Ishikawa (cell line): ENCODE results near the gene FGF12.

Experiments
- CEBPB ChIP-seq: IDR thresholded peaks from 2 replicates; pipeline ENCODE4 v1.6.1; 2012
- CREB1 ChIP-seq: IDR thresholded peaks from 2 replicates; pipeline ENCODE4 v1.6.1; 2012; ENCODE audit warnings: low read depth
- EGR1 ChIP-seq: IDR thresholded peaks from 2 replicates; pipeline ENCODE4 v1.6.1; 2012
- EP300 ChIP-seq: IDR thresholded peaks from 2 replicates; pipeline ENCODE4 v1.6.1; 2012; ENCODE audit warnings: borderline replicate concordance
- FOXM1 ChIP-seq: IDR thresholded peaks from 2 replicates; pipeline ENCODE4 v1.6.1; 2012; ENCODE audit warnings: low read depth, borderline replicate concordance
- MAX ChIP-seq: IDR thresholded peaks from 2 replicates; pipeline ENCODE4 v1.6.1; 2012
- NFIC ChIP-seq: IDR thresholded peaks from 2 replicates; pipeline ENCODE4 v1.6.1; 2012
- RAD21 ChIP-seq: IDR thresholded peaks from 2 replicates; pipeline ENCODE4 v1.6.1; 2012; ENCODE audit warnings: low read depth
- REST ChIP-seq: IDR thresholded peaks from 2 replicates; pipeline ENCODE4 v1.6.1; 2012; ENCODE audit warnings: low read depth, mild to moderate bottlenecking
- TAF1 ChIP-seq: IDR thresholded peaks from 2 replicates; pipeline ENCODE4 v1.6.1; 2012; ENCODE audit warnings: low read depth, mild to moderate bottlenecking
- TCF12 ChIP-seq: IDR thresholded peaks from 2 replicates; pipeline ENCODE4 v1.6.1; 2012; ENCODE audit warnings: low read depth
- TEAD4 ChIP-seq: IDR thresholded peaks from 2 replicates; pipeline ENCODE4 v1.6.1; 2012
- USF1 ChIP-seq: IDR thresholded peaks from 2 replicates; pipeline ENCODE4 v1.6.1; 2012
- YY1 ChIP-seq: IDR thresholded peaks from 2 replicates; pipeline ENCODE4 v1.6.1; 2012; ENCODE audit warnings: low read depth
- ZBTB7A ChIP-seq: IDR thresholded peaks from 2 replicates; pipeline ENCODE4 v1.6.1; 2012; ENCODE audit warnings: low read depth

FGF12 gene

GRCh38 chr3:192731233-192731632 is 3.9 kb upstream of the FGF12 start:
- TF ChIP-seq EP300 = no peak
- TF ChIP-seq REST = no peak
- no peak for TF ChIP-seq ZBTB7A

- no peak for TF ChIP-seq CREB1
- TF ChIP-seq USF1 = no peak
- TF ChIP-seq MAX = no peak
- no peak for TF ChIP-seq CEBPB
- no peak for TF ChIP-seq EGR1
- no peak for TF ChIP-seq YY1
- no peak for TF ChIP-seq TEAD4
- no peak for TF ChIP-seq TAF1
- TF ChIP-seq FOXM1 = no peak
- TF ChIP-seq EP300 = no peak
- TF ChIP-seq REST = no peak
- no peak for TF ChIP-seq TCF12
- TF ChIP-seq NFIC = no peak
- TF ChIP-seq ZBTB7A = no peak
- TF ChIP-seq RAD21 = no peak
Observed at GRCh38 chr3:192726385-192726784, 956 bp downstream of the FGF12 start.

GRCh38 chr3:192719964-192720363 is 7.4 kb downstream of the FGF12 start:
- no peak for TF ChIP-seq NFIC
- TF ChIP-seq CEBPB = no peak
- TF ChIP-seq YY1 = no peak
- no peak for TF ChIP-seq USF1
- TF ChIP-seq EP300 = no peak
- no peak for TF ChIP-seq MAX
- TF ChIP-seq ZBTB7A = no peak
- no peak for TF ChIP-seq EGR1
- TF ChIP-seq TCF12 = no peak
- no peak for TF ChIP-seq CREB1
- no peak for TF ChIP-seq REST
- TF ChIP-seq TEAD4 = no peak
- TF ChIP-seq RAD21 = no peak
- no peak for TF ChIP-seq TAF1

GRCh38 chr3:192718156-192718555 is 9.2 kb downstream of the FGF12 start:
- no peak for TF ChIP-seq CREB1
- no peak for TF ChIP-seq ZBTB7A
- no peak for TF ChIP-seq YY1
- TF ChIP-seq MAX = no peak
- TF ChIP-seq RAD21 = no peak
- no peak for TF ChIP-seq EP300
- no peak for TF ChIP-seq CEBPB
- TF ChIP-seq EGR1 = no peak
- no peak for TF ChIP-seq TAF1
- no peak for TF ChIP-seq TCF12
- no peak for TF ChIP-seq FOXM1
- TF ChIP-seq TEAD4 = no peak
- no peak for TF ChIP-seq REST
- no peak for TF ChIP-seq NFIC
- no peak for TF ChIP-seq USF1
